Type B pancreatic cell (in vitro differentiated cells): ENCODE data around the gene EPB41L5. TPM values are rescaled to one million over a fixed set of nuclear protein-coding genes. Genes with fewer than 3 reads are reported as not detected.
"Not testable (repeated sequence)": the region's sequence is repeated elsewhere in the genome, so short reads cannot be mapped to it uniquely, and the experiment has no call there.

Experiments
- DNase-seq: peaks from one replicate; pipeline ENCODE4 v3.0.0; 2021; ENCODE audit warnings: mixed read lengths; ENCODE audit not compliant: unreplicated experiment; ENCODE audit errors: extremely low spot score
- H3K27ac Mint-ChIP-seq: 2 replicates; pipeline ENCODE4 v1.8.0; 2021; ENCODE audit warnings: mild to moderate bottlenecking, mixed read lengths
- H3K27me3 Mint-ChIP-seq: 2 replicates; pipeline ENCODE4 v1.8.0; 2021; ENCODE audit warnings: mixed read lengths
- H3K36me3 Mint-ChIP-seq: 2 replicates; pipeline ENCODE4 v1.8.0; 2021; ENCODE audit warnings: mixed read lengths
- H3K4me1 Mint-ChIP-seq: one replicate; pipeline ENCODE4 v1.8.0; 2021; ENCODE audit warnings: mixed read lengths; ENCODE audit not compliant: unreplicated experiment
- H3K4me3 Mint-ChIP-seq: 2 replicates; pipeline ENCODE4 v1.8.0; 2021; ENCODE audit warnings: mild to moderate bottlenecking, mixed read lengths
- H3K9me3 Mint-ChIP-seq: 2 replicates; pipeline ENCODE4 v1.8.0; 2021; ENCODE audit warnings: mixed read lengths
- total RNA-seq: library from RNA; stranded (reverse); gene quantifications from 2 replicates; pipeline ENCODE4 v1.2.1, GENCODE V29; 2021; ENCODE audit warnings: low replicate concordance
- TF ChIP-seq, protein P1 (sequence below): fragments of 200-600 bp; sonication (generic); conservative IDR thresholded peaks from 2 replicates; pipeline ENCODE4 v1.5.0; 2021; ENCODE audit warnings: antibody characterized with exemption, mild to moderate bottlenecking

EPB41L5 gene
- total RNA-seq, 1 donor from 2014 or later, result 37.6 TPM

DNA sequence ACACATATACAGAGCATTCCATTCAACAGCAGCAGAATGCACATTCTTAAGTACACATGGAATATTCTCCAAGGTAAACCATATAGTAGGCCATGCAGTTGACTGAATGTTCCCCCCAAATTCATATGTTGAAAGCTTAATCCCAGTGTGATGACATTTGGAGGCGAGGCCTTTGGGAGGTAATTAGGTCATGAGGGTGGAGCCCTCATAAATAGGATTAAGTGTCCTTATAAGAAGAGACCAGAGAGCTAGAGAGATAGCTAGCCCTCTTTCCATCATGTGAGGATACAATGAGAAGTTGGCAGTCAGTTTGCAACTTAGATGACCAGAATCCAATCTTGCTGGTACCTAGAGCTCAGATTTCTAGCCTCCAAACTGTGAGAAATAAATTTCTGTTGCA, 182.7 kb downstream of the EPB41L5 start:
- no peak overlapping the region for H3K4me3 Mint-ChIP-seq
- H3K27ac Mint-ChIP-seq, result no peak overlapping the region
- peaks cover 10% of the 10 kb centered on the region for H3K9me3 Mint-ChIP-seq
- no peaks in the 10 kb centered on the region for H3K4me1 Mint-ChIP-seq
- TF ChIP-seq, protein P1, sequence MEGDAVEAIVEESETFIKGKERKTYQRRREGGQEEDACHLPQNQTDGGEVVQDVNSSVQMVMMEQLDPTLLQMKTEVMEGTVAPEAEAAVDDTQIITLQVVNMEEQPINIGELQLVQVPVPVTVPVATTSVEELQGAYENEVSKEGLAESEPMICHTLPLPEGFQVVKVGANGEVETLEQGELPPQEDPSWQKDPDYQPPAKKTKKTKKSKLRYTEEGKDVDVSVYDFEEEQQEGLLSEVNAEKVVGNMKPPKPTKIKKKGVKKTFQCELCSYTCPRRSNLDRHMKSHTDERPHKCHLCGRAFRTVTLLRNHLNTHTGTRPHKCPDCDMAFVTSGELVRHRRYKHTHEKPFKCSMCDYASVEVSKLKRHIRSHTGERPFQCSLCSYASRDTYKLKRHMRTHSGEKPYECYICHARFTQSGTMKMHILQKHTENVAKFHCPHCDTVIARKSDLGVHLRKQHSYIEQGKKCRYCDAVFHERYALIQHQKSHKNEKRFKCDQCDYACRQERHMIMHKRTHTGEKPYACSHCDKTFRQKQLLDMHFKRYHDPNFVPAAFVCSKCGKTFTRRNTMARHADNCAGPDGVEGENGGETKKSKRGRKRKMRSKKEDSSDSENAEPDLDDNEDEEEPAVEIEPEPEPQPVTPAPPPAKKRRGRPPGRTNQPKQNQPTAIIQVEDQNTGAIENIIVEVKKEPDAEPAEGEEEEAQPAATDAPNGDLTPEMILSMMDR, result no peak
- DNase-seq, result no peak
- H3K27me3 Mint-ChIP-seq, result no peaks in the 10 kb centered on the region
- H3K36me3 Mint-ChIP-seq, result no peaks in the 10 kb centered on the region

DNA sequence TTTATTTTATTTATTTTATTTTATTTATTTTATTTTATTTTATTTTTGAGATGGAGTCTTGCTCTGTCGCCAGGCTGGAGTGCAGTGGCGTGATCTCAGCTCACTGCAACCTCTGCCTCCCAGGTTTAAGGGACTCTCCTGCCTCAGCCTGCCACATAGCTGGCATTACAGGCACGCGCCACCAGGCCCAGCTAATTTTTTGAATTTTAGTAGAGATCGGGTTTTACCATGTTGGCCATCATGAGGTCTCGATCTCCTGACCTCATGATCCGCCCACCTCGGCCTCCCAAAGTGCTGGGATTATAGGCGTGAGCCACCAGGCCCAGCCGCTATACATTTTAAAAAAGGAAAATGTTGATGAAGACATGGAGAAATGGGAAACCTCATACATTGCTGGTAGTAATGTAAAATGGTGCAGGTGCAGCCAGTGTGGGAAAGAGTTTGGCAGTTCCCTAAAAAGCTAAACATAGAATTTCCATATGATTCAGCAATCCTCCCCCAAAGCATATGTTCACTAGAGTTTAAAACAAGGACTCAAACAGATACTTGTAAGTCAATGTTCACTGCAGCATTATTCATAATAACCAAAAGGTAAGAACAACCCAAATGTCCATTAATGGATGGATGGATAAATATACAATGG, 187.1 kb downstream of the EPB41L5 start:
- not testable (repeated sequence) for H3K4me1 Mint-ChIP-seq, H3K4me3 Mint-ChIP-seq

DNA sequence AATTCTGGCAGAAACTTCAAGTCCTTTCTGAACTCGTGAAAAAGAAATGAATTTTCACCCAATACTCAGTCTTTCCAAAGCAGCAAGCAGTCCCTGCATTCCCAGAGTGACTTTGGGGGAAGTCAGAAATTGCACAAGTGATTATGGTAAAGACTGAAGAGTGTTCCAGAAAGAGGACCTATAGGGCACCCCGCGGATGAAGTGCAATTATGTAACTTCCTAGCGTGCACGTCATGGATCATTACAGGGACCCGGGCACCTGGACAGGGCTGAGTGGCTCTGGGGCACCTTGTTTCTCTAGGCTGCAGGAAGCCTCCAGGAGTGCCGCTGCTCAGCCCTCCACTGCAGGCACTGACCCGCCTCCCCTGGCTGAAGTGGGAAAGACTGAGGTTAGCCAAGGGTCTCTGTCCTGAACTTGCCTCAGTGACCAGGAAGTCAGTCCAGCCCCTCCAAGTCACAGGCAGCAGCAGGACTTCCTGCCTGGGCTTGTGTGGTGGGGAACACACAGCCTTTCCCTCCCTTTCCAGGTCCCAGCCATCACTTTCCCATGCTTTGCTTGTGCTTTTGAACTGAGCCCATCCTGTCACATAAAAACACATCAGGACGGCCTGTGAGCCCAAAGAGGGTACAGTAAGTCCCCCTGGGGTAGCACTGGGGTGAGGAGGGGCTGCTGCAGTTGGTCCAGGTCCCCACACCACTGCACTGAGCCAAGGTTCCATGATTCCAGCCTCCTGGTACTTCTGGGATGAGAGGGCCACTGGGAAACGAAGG, 190.6 kb downstream of the EPB41L5 start:
- H3K36me3 Mint-ChIP-seq, result no peaks in the 10 kb centered on the region
- TF ChIP-seq, protein P1, result no peak
- H3K27me3 Mint-ChIP-seq, result peaks cover 3% of the 10 kb centered on the region
- no peaks in the 10 kb centered on the region for H3K9me3 Mint-ChIP-seq
- no peak overlapping the region for H3K27ac Mint-ChIP-seq
- no peak overlapping the region for H3K4me3 Mint-ChIP-seq
- peaks cover 4% of the 10 kb centered on the region for H3K4me1 Mint-ChIP-seq
- no peak for DNase-seq

More for the DNA sequence above, 187.1 kb downstream of the EPB41L5 start:
- not testable (repeated sequence) for H3K27ac Mint-ChIP-seq, H3K9me3 Mint-ChIP-seq, H3K27me3 Mint-ChIP-seq, DNase-seq, H3K36me3 Mint-ChIP-seq

DNA sequence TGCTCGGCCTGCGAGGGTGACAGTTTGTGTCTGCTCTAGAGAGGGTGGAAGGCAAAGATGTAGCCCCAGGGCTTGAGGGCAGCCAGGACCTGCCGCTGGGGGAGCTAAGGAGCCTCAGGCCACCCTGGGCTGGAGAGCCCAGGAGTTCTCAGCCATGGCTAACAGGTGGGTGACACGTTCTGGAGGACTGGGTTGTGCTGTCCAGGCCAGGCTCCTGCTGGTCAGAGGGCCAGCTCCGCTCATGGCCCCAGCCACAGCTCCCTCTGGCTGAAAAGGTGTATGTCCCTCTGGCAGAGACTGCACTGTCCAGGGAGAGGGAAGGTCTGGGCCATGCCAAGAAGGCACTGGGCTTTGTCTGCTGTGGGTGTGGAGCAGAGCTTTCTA, 191.1 kb downstream of the EPB41L5 start:
- TF ChIP-seq, protein P1, result no peak
- Mint-ChIP-seq H3K27ac (no peak overlapping the region), H3K4me1 (peaks cover 4% of the 10 kb centered on the region), H3K27me3 (peaks cover 3% of the 10 kb centered on the region), H3K36me3 (no peaks in the 10 kb centered on the region), H3K4me3 (no peak overlapping the region), H3K9me3 (no peaks in the 10 kb centered on the region)
- DNase-seq, result no peak

DNA sequence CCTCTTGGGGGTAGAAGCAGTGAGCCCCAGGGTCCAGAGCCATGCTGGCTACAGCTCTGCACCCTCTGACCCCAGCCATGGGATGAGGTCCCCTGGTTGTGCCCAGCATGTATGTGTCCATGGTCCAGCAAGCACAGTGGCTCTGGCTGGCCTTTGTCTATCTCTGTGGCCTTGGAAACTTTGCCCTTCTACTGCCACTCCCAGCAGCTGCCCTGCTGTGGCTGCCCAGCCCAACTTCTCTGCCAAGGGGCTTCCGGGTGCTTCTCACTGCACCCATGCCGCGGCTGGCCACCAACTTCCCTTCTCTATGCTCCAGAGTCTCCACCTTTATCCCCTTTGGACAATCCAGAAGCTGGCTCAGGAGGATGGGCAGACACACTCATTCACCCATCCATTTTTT, 191.5 kb downstream of the EPB41L5 start:
- DNase-seq, result no peak
- no peaks in the 10 kb centered on the region for H3K36me3 Mint-ChIP-seq

More for the DNA sequence above, 191.5 kb downstream of the EPB41L5 start:
- peaks cover 3% of the 10 kb centered on the region for H3K27me3 Mint-ChIP-seq
- H3K27ac Mint-ChIP-seq, result no peak overlapping the region
- no peaks in the 10 kb centered on the region for H3K9me3 Mint-ChIP-seq
- TF ChIP-seq, protein P1, result no peak
- H3K4me3 Mint-ChIP-seq, result no peak overlapping the region
- H3K4me1 Mint-ChIP-seq, result peaks cover 4% of the 10 kb centered on the region
